Kidney (tissue), 14 donors: ENCODE data around the gene TRPM3. TPM values are rescaled to one million over a fixed set of nuclear protein-coding genes. Genes with fewer than 3 reads are reported as not detected.

ENCODE experiments used
- DNase-seq, 5 donors: peaks; one replicate each; pipeline ENCODE4 v3.0.0-alpha.2; 2013 to 2020
- FAIRE-seq: peaks from 2 replicates; lab custom pipeline; 2012; peaks lifted over from hg19 to GRCh38; lab: Jason Lieb, UNC
- H3K27ac ChIP-seq, 2 donors: one replicate each; pipeline ENCODE4 v1.7.0; 2013; ENCODE audit warnings: low read depth in 2 of 2, low read length in 2 of 2, inconsistent platforms in 1 of 2
- H3K27me3 ChIP-seq: one replicate; pipeline ENCODE4 v1.7.1; 2013; ENCODE audit warnings: low read length, inconsistent platforms; ENCODE audit not compliant: control insufficient read depth, insufficient read depth
- H3K36me3 ChIP-seq, 3 donors: one replicate each; pipeline versions ENCODE4 v1.7.0 to v1.7.1; 2013; ENCODE audit warnings: low read length in 3 of 3, control low read depth in 1 of 3, inconsistent platforms in 1 of 3; ENCODE audit not compliant: insufficient read depth in 3 of 3, control insufficient read depth in 2 of 3
- H3K4me1 ChIP-seq, 3 donors: one replicate each; pipeline versions ENCODE4 v1.7.0 to v1.7.1; 2013; ENCODE audit warnings: low read length in 3 of 3, inconsistent platforms in 1 of 3, low read depth in 1 of 3; ENCODE audit not compliant: control insufficient read depth in 2 of 3, insufficient read depth in 2 of 3
- H3K4me3 ChIP-seq, 3 donors: one replicate each; pipeline versions ENCODE4 v1.7.0 to v1.8.1; 2013; ENCODE audit warnings: low read length in 3 of 3, control low read depth in 1 of 3, inconsistent platforms in 1 of 3
- H3K9ac ChIP-seq, 3 donors: one replicate each; pipeline versions ENCODE4 v1.7.0 to v1.7.1; 2013; ENCODE audit warnings: low read length in 3 of 3, control low read depth in 1 of 3, inconsistent platforms in 1 of 3
- H3K9me3 ChIP-seq, 3 donors: one replicate each; pipeline versions ENCODE4 v1.7.0 to v1.7.1; 2013; ENCODE audit warnings: low read length in 3 of 3, control low read depth in 1 of 3, inconsistent platforms in 1 of 3; ENCODE audit not compliant: control insufficient read depth in 2 of 3, insufficient read depth in 1 of 3
- intact Hi-C: fragments of 100-400 bp; cut with DNase I; formaldehyde crosslinking; loops from one replicate; pipeline ENCODE4 v1.11.1; 2022
- polyA plus RNA-seq: library from polyadenylated mRNA; stranded (reverse); fragments of 350-450 nt; fragmentation: Illumina TruSeq; extraction: RNeasy Lipid Tissue Mini Kit (QIAGEN cat#74804); gene quantifications from one replicate; pipeline ENCODE4 v1.2.3, GENCODE V29; 2014; ENCODE audit warnings: low read depth, low replicate concordance; ENCODE audit not compliant: insufficient read depth
- total RNA-seq: library from RNA; stranded (reverse); fragmentation: NEBNext Ultra II Directional; extraction: Animal tissue kit (Norgen Biotek cat#: 25700); gene quantifications from one replicate; pipeline ENCODE4 v1.2.1, GENCODE V29; 2021
- TF ChIP-seq, protein P1 (sequence below): IDR thresholded peaks from 3 replicates; pipeline ENCODE4 v1.5.1; 2012; ENCODE audit warnings: mild to moderate bottlenecking, moderate library complexity, borderline replicate concordance; ENCODE audit not compliant: insufficient read depth; ENCODE audit errors: extremely low read depth
- donor health status: control.
- donor health status: control.
- donor health status: control.
- donor health status: control.
- donor health status: control.
- donor health status: DM: yes; HTN: yes; CAD: no.
- donor health status: Normal renal cell carcinoma (clear cell type).

Gene TRPM3
- total and polyA plus RNA-seq, 2 donors from 2014 or later = 8.8 to 11.4 TPM

DNA sequence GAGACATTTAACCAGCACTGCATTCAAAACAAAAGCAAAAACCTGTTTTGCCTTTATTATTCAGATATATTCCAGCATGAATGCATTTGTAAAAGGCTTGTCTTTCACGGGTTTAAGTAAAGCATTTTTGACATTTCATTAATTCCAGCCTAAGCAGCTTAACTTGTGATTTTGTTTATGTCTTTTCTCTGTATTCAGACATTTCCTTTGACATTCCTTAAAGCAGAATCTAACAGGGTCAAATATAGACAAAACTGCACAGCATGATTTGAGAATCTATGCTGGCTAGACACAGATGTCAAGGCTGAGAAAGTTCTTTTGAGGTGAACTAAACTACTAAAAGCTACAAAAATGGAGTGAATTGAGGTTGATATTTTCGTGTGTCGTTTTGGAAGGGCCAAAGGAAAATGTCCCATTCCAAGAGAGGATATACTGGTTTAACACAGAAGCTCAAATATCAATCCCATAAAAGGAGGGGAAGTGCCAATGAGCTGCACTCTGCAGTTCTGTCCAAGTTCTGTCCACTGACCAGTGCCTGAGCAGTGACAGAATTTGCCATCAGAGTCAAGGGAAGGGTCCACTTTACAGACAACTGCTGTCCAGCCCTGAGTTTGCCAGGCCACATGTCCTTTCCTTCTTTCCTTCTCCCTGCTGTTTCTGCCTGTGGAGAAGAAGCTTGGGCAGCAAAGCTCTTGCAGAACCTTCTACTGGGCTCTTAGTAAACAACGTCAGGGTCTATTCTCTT is 508.2 kb downstream of the TRPM3 start:
- H3K36me3 ChIP-seq = peaks cover 0 to 46% (median 14%) of the 10 kb centered on the region in 3 donors
- intact Hi-C loops = no loop called here
- no peaks in the 10 kb centered on the region for H3K9me3 ChIP-seq
- H3K4me3 ChIP-seq = no peak overlapping the region
- FAIRE-seq = no peak
- H3K4me1 ChIP-seq = peaks cover 0 to 4% (median 0%) of the 10 kb centered on the region in 3 donors
- DNase-seq = no peak
- H3K9ac ChIP-seq = no peak overlapping the region
- TF ChIP-seq, protein P1, sequence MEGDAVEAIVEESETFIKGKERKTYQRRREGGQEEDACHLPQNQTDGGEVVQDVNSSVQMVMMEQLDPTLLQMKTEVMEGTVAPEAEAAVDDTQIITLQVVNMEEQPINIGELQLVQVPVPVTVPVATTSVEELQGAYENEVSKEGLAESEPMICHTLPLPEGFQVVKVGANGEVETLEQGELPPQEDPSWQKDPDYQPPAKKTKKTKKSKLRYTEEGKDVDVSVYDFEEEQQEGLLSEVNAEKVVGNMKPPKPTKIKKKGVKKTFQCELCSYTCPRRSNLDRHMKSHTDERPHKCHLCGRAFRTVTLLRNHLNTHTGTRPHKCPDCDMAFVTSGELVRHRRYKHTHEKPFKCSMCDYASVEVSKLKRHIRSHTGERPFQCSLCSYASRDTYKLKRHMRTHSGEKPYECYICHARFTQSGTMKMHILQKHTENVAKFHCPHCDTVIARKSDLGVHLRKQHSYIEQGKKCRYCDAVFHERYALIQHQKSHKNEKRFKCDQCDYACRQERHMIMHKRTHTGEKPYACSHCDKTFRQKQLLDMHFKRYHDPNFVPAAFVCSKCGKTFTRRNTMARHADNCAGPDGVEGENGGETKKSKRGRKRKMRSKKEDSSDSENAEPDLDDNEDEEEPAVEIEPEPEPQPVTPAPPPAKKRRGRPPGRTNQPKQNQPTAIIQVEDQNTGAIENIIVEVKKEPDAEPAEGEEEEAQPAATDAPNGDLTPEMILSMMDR = no peak
- no peak overlapping the region for H3K27ac ChIP-seq
- H3K27me3 ChIP-seq = no peaks in the 10 kb centered on the region

- H3K27ac ChIP-seq = no peak overlapping the region
- TF ChIP-seq, protein P1 = no peak
- no peak for FAIRE-seq
- no peak overlapping the region for H3K4me3 ChIP-seq
- H3K4me1 ChIP-seq = no peaks in the 10 kb centered on the region
- H3K27me3 ChIP-seq = no peaks in the 10 kb centered on the region
- H3K9me3 ChIP-seq = no peaks in the 10 kb centered on the region
- no peak overlapping the region for H3K9ac ChIP-seq
- H3K36me3 ChIP-seq = peaks cover 0 to 45% (median 26%) of the 10 kb centered on the region in 3 donors
- DNase-seq = no peak
- intact Hi-C loops = no loop called here
Measured at GRCh38 chr9:70610287-70610644, 511.2 kb downstream of the TRPM3 start.

- no peak for FAIRE-seq
- Histone ChIP-seq H3K36me3 (peaks cover 0 to 39% (median 26%) of the 10 kb centered on the region in 3 donors), H3K4me3 (no peak overlapping the region), H3K9me3 (no peaks in the 10 kb centered on the region), H3K27me3 (no peaks in the 10 kb centered on the region), H3K27ac (no peak overlapping the region), H3K4me1 (no peaks in the 10 kb centered on the region), H3K9ac (no peak overlapping the region)
- TF ChIP-seq, protein P1 = no peak
- no peak for DNase-seq
- intact Hi-C loops = no loop called here
Measured at GRCh38 chr9:70609542-70610286, 511.7 kb downstream of the TRPM3 start.
